Coronary artery (tissue), 2 donors: ENCODE measurements around the gene PLD4.

Experiments used
- DNase-seq: peaks from one replicate; pipeline ENCODE4 v3.0.0-alpha.2; 2017; ENCODE audit warnings: low spot score
- H3K27ac ChIP-seq, 2 donors: fragments of 200-600 bp; sonication (generic); one replicate each; pipeline ENCODE4 v1.5.1; 2016 to 2019
- H3K4me3 ChIP-seq: fragments of 200-600 bp; sonication (generic); 2 replicates; pipeline ENCODE4 v1.5.1; 2016; ENCODE audit warnings: mild to moderate bottlenecking, moderate library complexity
- CTCF ChIP-seq: fragments of 200-600 bp; sonication (generic); IDR thresholded peaks from one replicate; pipeline ENCODE4 v1.5.1; 2019; ENCODE audit warnings: antibody characterized with exemption

Gene PLD4

GRCh38 chr14:104923640-104924420 lies 849 bp upstream of the PLD4 start:
- TF ChIP-seq CTCF: no peak
- Histone ChIP-seq H3K27ac (no peak overlapping the region), H3K4me3 (no peak overlapping the region)
- DNase-seq: no peak

GRCh38 chr14:104925214-104925854 lies 655 bp downstream of the PLD4 start:
- Histone ChIP-seq H3K4me3 (no peak overlapping the region), H3K27ac (no peak overlapping the region)
- DNase-seq: no peak
- TF ChIP-seq CTCF: no peak

- no peak for DNase-seq
- H3K27ac ChIP-seq: no peak overlapping the region
- H3K4me3 ChIP-seq: no peak overlapping the region
- no peak for TF ChIP-seq CTCF
These were observed 1.4 kb downstream of the PLD4 start for GRCh38 chr14:104925855-104926609.

- no peak for DNase-seq
- no peak for TF ChIP-seq CTCF
- H3K27ac ChIP-seq: no peak overlapping the region
- no peak overlapping the region for H3K4me3 ChIP-seq
These were observed 2.1 kb downstream of the PLD4 start for GRCh38 chr14:104926619-104927431.

- DNase-seq: no peak
- TF ChIP-seq CTCF: no peak
- Histone ChIP-seq H3K27ac (no peak overlapping the region), H3K4me3 (no peak overlapping the region)
These were observed 2.7 kb downstream of the PLD4 start for GRCh38 chr14:104927432-104927816.

GRCh38 chr14:104927901-104928300 lies 3.2 kb downstream of the PLD4 start:
- no peak for TF ChIP-seq CTCF
- H3K27ac ChIP-seq: no peak overlapping the region
- H3K4me3 ChIP-seq: no peak overlapping the region
- DNase-seq: no peak
